Measurements from ENCODE around the gene TOR1B.
"Not testable (repeated sequence)": the region's sequence is repeated elsewhere in the genome, so short reads cannot be mapped to it uniquely, and the experiment has no call there.

The TOR1B gene

GRCh38 chr9:129759804-129760502 lies 43.0 kb upstream of the TOR1B start:
- no peak overlapping the region for H3K4me3 Mint-ChIP-seq
- TF ChIP-seq CTCF (IDR thresholded peaks at IDR 0.05) = no peak
- peaks cover 59% of the 10 kb centered on the region for H3K4me1 Mint-ChIP-seq
- peaks cover 8% of the 10 kb centered on the region for H3K27me3 Mint-ChIP-seq (ENCODE audit: low read depth, poor library complexity)
- no peak for DNase-seq
- H3K27ac Mint-ChIP-seq = no peak overlapping the region
- H3K36me3 Mint-ChIP-seq (ENCODE audit: low read depth) = no peaks in the 10 kb centered on the region
- no peaks in the 10 kb centered on the region for H3K9me3 Mint-ChIP-seq

DNA sequence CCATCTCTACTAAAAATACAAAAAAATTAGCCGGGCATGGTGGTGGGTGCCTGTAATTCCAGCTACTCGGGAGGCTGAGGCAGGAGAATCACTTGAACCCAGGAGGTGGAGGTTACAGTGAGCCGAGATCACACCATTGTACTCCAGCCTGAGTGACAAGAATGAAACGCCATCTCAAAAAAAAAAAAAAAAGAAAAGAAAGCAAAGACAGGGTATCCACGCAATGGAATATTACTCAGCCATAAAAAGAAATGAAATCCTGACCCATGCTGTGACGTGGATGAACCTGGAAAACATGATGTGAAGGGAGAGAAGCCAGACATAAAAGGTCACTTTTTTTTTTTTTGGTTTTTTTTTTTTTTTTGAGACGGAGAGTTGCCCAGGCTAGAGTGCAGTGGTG lies 42.2 kb upstream of the TOR1B start:
- H3K27ac Mint-ChIP-seq; H3K4me3 Mint-ChIP-seq; H3K9me3 Mint-ChIP-seq; H3K27me3 Mint-ChIP-seq (ENCODE audit: low read depth, poor library complexity); DNase-seq; H3K36me3 Mint-ChIP-seq (ENCODE audit: low read depth): not testable (repeated sequence)
- H3K4me1 Mint-ChIP-seq = peaks cover 56% of the 10 kb centered on the region

DNA sequence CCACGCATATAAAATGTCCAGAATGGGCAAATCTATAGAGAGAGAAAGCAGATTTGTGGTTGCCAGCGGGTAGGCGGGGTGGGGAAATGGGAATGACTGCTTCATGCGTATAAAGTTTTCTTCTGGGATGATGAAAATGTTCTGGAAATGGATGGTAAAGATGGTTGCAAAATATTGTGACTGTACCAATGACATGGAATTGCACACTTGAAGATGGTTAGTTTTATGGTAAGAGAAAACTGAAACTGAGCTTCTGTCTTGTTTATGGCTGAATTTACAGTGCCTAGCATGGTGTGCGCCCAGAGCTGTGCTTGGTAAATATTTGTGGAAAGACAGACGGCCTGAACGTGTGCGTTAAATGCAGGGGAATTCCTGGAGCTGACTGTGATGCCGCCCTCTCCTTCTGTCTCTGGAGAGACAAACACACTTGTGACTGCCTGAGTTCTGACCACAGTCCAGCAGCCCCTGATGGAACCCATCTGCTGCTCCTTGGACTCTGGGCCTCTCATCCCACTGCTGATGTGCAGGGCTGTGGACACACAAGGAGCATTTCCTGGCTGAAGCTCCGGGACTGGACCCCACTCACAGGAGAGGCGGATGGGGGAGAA lies 41.6 kb upstream of the TOR1B start:
- H3K4me1 Mint-ChIP-seq = peaks cover 50% of the 10 kb centered on the region
- no peaks in the 10 kb centered on the region for H3K36me3 Mint-ChIP-seq (ENCODE audit: low read depth)
- TF ChIP-seq CTCF (IDR thresholded peaks at IDR 0.05) = no peak
- H3K27ac Mint-ChIP-seq = peak overlapping the region; percentile 94
- H3K9me3 Mint-ChIP-seq = no peaks in the 10 kb centered on the region
- no peak overlapping the region for H3K4me3 Mint-ChIP-seq
- H3K27me3 Mint-ChIP-seq (ENCODE audit: low read depth, poor library complexity) = peaks cover 6% of the 10 kb centered on the region
- DNase-seq = no peak

DNA sequence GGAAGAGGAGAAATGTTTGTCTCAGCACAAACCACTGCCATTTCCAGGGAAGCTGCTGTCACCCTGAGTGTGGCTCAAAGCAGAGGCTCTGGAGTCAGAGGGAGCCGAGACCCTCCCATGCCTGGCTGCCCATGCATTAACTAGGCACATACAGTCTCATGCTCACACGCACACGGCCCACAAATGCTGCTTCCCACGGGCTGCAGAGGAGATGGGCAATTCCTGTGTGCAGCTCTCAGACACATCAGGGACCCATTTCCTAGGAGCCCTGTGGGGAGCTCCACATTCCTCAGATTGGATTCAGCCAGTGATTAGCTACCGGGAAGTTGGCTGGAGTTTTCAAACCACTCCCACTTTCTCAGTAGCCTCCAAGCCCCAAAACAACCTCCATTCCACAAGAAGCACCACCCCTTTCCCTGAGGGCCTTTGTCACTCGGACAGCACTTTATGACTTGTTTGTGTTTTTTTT lies 41.0 kb upstream of the TOR1B start:
- peak overlapping the region; percentile 94 for H3K27ac Mint-ChIP-seq
- TF ChIP-seq CTCF (IDR thresholded peaks at IDR 0.05) = no peak
- H3K4me1 Mint-ChIP-seq = peaks cover 47% of the 10 kb centered on the region
- no peaks in the 10 kb centered on the region for H3K36me3 Mint-ChIP-seq (ENCODE audit: low read depth)
- no peaks in the 10 kb centered on the region for H3K9me3 Mint-ChIP-seq
- DNase-seq = peak; percentile 29
- peaks cover 4% of the 10 kb centered on the region for H3K27me3 Mint-ChIP-seq (ENCODE audit: low read depth, poor library complexity)
- H3K4me3 Mint-ChIP-seq = no peak overlapping the region

GRCh38 chr9:129762370-129762984 lies 40.5 kb upstream of the TOR1B start:
- DNase-seq; H3K27me3 Mint-ChIP-seq (ENCODE audit: low read depth, poor library complexity); H3K4me3 Mint-ChIP-seq; H3K9me3 Mint-ChIP-seq; H3K36me3 Mint-ChIP-seq (ENCODE audit: low read depth): not testable (repeated sequence)
- H3K27ac Mint-ChIP-seq = peak overlapping the region; percentile 94
- peaks cover 44% of the 10 kb centered on the region for H3K4me1 Mint-ChIP-seq

DNA sequence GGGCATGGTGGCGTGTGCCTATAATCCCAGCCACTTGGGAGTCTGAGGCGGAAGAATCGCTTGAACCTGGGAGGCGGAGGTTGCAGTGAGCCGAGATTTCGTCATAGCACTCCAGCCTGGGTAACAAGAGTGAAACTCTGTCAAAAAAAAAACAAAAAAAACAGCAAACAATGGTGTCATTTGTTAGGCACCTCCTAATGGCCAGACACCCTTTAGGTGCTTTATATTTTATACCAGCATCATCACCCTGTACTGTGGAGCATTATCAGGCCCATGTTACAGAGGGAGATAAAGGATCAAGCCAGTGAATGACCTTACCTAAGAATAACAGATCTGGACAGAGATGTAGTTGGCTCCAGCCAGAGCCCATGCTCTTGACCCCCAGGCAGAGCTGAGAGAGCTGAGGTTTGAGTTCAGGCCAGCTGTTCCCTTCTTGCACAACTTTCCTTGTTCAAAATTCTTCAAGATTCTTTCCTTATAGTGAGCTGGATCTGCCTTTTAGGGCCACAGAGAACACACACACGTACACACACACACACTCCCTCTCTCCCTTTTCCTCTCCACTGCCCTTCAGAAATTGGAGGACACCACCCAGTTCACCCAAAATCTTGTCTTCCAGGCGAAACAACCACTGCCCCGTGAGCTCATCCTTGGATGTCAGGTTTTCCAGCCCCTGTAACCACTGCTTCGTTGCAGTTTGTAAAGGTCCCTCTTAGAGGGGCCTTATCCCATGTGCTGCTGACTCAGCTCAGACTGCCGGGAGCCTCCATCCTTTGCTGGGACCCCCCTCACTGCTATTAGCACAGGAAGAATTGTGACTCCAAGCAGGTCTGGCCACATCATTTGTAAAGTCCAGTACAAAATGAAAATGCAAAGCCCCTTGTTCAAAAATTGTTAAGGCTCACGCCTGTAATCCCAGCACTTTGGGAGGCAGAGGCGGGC lies 39.7 kb upstream of the TOR1B start:
- Mint-ChIP-seq H3K36me3 (ENCODE audit: low read depth) (no peaks in the 10 kb centered on the region), H3K4me1 (peaks cover 39% of the 10 kb centered on the region), H3K27ac (peak overlapping the region; percentile 98), H3K27me3 (ENCODE audit: low read depth, poor library complexity) (peaks cover 3% of the 10 kb centered on the region), H3K4me3 (peak overlapping the region; percentile 56), H3K9me3 (no peaks in the 10 kb centered on the region)
- TF ChIP-seq CTCF (IDR thresholded peaks at IDR 0.05) = no peak
- no peak for DNase-seq
